HL-60 (cell line): ENCODE measurements around the gene TNIP3.

Source experiments
- DNase-seq, 2 experiments: peaks; one replicate each; pipeline ENCODE4 v3.0.0-alpha.2; 2010 to 2020; ENCODE audit warnings: low read depth in 1 of 2, low spot score in 1 of 2
- H3K27ac ChIP-seq: fragments of 250-450 bp; sonication (Bioruptor Pico); replicated peaks from 2 replicates; pipeline ENCODE4 v1.5.1; 2020; ENCODE audit warnings: mild to moderate bottlenecking, moderate library complexity
- H3K27me3 ChIP-seq: fragments of 250-450 bp; sonication (Bioruptor Pico); 2 replicates; pipeline ENCODE4 v1.5.1; 2021; ENCODE audit warnings: mild to moderate bottlenecking, moderate library complexity; ENCODE audit not compliant: insufficient read depth, poor library complexity, severe bottlenecking
- H3K4me3 ChIP-seq: replicated peaks from 2 replicates; pipeline ENCODE4 v1.5.1; 2011; ENCODE audit warnings: mild to moderate bottlenecking, control low read depth, low read length; ENCODE audit not compliant: insufficient read depth
- GABPA ChIP-seq: IDR thresholded peaks from 2 replicates; pipeline ENCODE4 v1.6.1; 2012; ENCODE audit warnings: low read depth
- POLR2AphosphoS5 ChIP-seq: IDR thresholded peaks from 2 replicates; pipeline ENCODE4 v1.6.1; 2012; ENCODE audit warnings: low read depth
- SPI1 ChIP-seq: IDR thresholded peaks from 2 replicates; pipeline ENCODE4 v1.6.1; 2012; ENCODE audit warnings: low read depth, mild to moderate bottlenecking, borderline replicate concordance
- TF ChIP-seq, protein P1 (sequence below): IDR thresholded peaks from 2 replicates; pipeline ENCODE4 v1.6.1; 2012; ENCODE audit warnings: low read depth; ENCODE audit not compliant: insufficient replicate concordance
- TF ChIP-seq, protein P2 (sequence below): IDR thresholded peaks from one replicate; pipeline ENCODE4 v1.5.1; 2011; ENCODE audit warnings: low read length, control low read depth, inconsistent platforms; ENCODE audit not compliant: insufficient read depth

The TNIP3 gene

DNA sequence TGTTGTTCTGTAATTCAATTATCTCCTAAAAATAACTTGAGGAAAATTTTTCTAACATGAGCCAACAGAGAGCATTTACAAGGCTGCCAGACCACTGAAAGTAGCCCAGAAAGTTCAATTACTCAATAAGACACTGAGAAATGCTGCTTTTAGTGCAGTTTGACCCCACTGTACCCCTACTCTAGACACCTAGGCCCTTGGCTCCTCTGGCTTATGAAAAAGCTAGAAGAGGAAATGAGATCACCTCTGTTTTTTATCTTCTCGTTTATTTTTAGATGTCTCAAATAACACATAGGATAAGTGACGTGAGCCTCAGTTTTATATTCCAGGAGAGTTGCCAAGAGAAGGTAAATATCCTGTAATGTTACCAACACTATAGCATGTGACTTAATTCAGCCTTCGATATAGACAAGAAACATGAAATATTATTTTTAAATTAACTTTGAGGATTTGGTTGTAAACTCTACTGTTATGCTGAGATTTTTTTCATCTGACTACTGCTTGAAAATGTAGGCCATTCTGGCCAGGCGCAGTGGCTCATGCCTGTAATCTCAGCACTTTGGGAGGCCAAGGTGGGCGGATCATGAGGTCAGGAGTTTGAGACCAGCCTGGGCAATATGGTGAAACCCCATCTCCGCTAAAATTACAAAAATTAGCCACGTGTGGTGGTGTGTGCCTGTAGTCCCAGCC is 24.4 kb downstream of the TNIP3 start:
- Histone ChIP-seq H3K27me3 (no peaks in the 10 kb centered on the region), H3K4me3 (no peak overlapping the region), H3K27ac (no peak overlapping the region)
- DNase-seq, result no peak
- TF ChIP-seq SPI1, result no peak
- TF ChIP-seq, protein P1, sequence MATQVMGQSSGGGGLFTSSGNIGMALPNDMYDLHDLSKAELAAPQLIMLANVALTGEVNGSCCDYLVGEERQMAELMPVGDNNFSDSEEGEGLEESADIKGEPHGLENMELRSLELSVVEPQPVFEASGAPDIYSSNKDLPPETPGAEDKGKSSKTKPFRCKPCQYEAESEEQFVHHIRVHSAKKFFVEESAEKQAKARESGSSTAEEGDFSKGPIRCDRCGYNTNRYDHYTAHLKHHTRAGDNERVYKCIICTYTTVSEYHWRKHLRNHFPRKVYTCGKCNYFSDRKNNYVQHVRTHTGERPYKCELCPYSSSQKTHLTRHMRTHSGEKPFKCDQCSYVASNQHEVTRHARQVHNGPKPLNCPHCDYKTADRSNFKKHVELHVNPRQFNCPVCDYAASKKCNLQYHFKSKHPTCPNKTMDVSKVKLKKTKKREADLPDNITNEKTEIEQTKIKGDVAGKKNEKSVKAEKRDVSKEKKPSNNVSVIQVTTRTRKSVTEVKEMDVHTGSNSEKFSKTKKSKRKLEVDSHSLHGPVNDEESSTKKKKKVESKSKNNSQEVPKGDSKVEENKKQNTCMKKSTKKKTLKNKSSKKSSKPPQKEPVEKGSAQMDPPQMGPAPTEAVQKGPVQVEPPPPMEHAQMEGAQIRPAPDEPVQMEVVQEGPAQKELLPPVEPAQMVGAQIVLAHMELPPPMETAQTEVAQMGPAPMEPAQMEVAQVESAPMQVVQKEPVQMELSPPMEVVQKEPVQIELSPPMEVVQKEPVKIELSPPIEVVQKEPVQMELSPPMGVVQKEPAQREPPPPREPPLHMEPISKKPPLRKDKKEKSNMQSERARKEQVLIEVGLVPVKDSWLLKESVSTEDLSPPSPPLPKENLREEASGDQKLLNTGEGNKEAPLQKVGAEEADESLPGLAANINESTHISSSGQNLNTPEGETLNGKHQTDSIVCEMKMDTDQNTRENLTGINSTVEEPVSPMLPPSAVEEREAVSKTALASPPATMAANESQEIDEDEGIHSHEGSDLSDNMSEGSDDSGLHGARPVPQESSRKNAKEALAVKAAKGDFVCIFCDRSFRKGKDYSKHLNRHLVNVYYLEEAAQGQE, result no peak
- TF ChIP-seq, protein P2, sequence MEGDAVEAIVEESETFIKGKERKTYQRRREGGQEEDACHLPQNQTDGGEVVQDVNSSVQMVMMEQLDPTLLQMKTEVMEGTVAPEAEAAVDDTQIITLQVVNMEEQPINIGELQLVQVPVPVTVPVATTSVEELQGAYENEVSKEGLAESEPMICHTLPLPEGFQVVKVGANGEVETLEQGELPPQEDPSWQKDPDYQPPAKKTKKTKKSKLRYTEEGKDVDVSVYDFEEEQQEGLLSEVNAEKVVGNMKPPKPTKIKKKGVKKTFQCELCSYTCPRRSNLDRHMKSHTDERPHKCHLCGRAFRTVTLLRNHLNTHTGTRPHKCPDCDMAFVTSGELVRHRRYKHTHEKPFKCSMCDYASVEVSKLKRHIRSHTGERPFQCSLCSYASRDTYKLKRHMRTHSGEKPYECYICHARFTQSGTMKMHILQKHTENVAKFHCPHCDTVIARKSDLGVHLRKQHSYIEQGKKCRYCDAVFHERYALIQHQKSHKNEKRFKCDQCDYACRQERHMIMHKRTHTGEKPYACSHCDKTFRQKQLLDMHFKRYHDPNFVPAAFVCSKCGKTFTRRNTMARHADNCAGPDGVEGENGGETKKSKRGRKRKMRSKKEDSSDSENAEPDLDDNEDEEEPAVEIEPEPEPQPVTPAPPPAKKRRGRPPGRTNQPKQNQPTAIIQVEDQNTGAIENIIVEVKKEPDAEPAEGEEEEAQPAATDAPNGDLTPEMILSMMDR, result no peak
- no peak for TF ChIP-seq POLR2AphosphoS5
- no peak for TF ChIP-seq GABPA

DNA sequence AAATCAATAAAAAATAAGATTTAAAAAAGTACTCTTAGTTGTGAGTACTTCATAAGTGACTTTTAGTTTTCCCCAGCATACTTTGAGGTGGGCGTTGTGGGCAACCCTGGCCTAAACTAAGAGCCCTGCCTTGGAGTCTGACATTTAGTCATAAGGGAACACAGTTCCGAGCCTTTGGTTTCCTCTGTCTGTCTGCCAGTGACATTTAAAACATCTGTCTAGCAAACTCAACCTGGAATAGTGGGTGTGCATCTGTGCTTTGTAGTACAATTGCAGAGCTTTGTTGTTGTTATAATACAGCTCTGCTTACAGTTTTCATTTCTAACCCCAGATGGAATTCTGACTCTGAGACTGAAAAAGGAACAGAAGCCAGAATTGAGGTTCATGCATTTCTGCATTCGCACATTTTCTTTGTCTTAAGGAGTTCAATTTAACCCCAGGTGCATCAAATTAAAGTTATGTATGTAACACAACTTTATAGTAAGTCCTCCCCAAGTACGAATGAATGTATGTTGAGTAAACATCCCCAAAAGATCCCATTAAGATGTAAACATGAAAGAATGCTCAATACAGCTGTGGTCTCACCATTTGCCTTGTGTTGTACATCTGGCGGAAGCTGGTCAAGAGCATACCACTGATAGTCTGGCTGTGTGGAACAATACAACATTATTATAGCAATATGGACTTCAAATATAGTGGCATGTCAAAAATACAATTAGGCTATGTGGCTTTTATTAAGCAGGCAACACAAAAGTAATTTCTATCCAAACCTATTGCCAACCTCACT is 25.9 kb downstream of the TNIP3 start:
- H3K27me3 ChIP-seq, result no peaks in the 10 kb centered on the region
- DNase-seq, result no peak

DNA sequence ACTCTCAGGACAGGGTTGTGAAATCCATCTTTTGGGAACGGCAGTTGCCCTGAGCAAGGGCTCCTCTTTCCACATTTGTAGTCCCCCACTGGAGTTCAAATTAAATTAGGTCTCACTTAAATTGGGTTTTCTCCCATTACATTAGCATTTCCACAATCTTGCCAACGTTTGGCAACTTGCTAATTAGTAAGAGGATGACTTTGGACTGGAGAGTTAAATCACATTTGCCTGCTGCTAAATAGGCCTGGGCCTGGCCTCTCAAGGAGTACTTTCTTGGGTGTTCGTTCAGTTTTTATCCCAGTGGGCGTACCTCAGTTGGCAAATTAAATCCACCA is 33.8 kb downstream of the TNIP3 start:
- Histone ChIP-seq H3K4me3 (no peak overlapping the region), H3K27ac (no peak overlapping the region), H3K27me3 (no peaks in the 10 kb centered on the region)
- TF ChIP-seq POLR2AphosphoS5 (no peak), GABPA (no peak), SPI1 (no peak)
- TF ChIP-seq, protein P1, result no peak
- TF ChIP-seq, protein P2, result no peak
- no peak for DNase-seq

More for the DNA sequence above, 25.9 kb downstream of the TNIP3 start:
- no peak overlapping the region for H3K27ac ChIP-seq
- no peak overlapping the region for H3K4me3 ChIP-seq
- TF ChIP-seq GABPA (no peak), POLR2AphosphoS5 (no peak), SPI1 (no peak)
- TF ChIP-seq, protein P2, result no peak
- TF ChIP-seq, protein P1, result no peak
